ENCODE measurements around the gene RNF19B.
A peak's percentile ranks its signal among the peaks of the same experiment; 100 is the strongest.

The RNF19B gene

GRCh38 chr1:32900956-32901822, 63.4 kb downstream of the RNF19B start, which contains the start of gene TMEM54:
TSS of gene TMEM54 (minus strand) at chr1:32901389. CDS start at chr1:32901238, 151 bp downstream.
- DNase-seq (ENCODE audit: low spot score): peak; percentile 58

GRCh38 chr1:32900371-32900955, 64.1 kb downstream of the RNF19B start:
- no peak for DNase-seq (ENCODE audit: low spot score)

GRCh38 chr1:32899586-32900296, 64.9 kb downstream of the RNF19B start:
- no peak for DNase-seq (ENCODE audit: low spot score)

GRCh38 chr1:32898958-32899357, 65.7 kb downstream of the RNF19B start:
- DNase-seq (ENCODE audit: low spot score): no peak

GRCh38 chr1:32898056-32898455, 66.6 kb downstream of the RNF19B start:
- DNase-seq (ENCODE audit: low spot score): no peak

GRCh38 chr1:32897082-32898049, 67.2 kb downstream of the RNF19B start:
- DNase-seq (ENCODE audit: low spot score): no peak

GRCh38 chr1:32896451-32896850, 68.2 kb downstream of the RNF19B start:
- DNase-seq (ENCODE audit: low spot score): no peak

- DNase-seq (ENCODE audit: low spot score): no peak
Observed at GRCh38 chr1:32895325-32896215, 69.0 kb downstream of the RNF19B start.

- no peak for DNase-seq (ENCODE audit: low spot score)
Observed at GRCh38 chr1:32894681-32895080, 69.9 kb downstream of the RNF19B start.

- no peak for DNase-seq (ENCODE audit: low spot score)
Observed at GRCh38 chr1:32894019-32894600, 70.5 kb downstream of the RNF19B start.

GRCh38 chr1:32893198-32894018, 71.2 kb downstream of the RNF19B start:
- DNase-seq (ENCODE audit: low spot score): no peak

GRCh38 chr1:32892368-32893197, 72.0 kb downstream of the RNF19B start:
- DNase-seq (ENCODE audit: low spot score): no peak

GRCh38 chr1:32891630-32892029, 73.0 kb downstream of the RNF19B start:
- DNase-seq (ENCODE audit: low spot score): no peak

GRCh38 chr1:32891241-32891570, 73.4 kb downstream of the RNF19B start:
- no peak for DNase-seq (ENCODE audit: low spot score)

- DNase-seq (ENCODE audit: low spot score): no peak
Observed at GRCh38 chr1:32890516-32891240, 73.9 kb downstream of the RNF19B start.

- DNase-seq (ENCODE audit: low spot score): no peak
Observed at GRCh38 chr1:32889731-32890278, 74.8 kb downstream of the RNF19B start.

- DNase-seq (ENCODE audit: low spot score): no peak
Observed at GRCh38 chr1:32888677-32889420, 75.8 kb downstream of the RNF19B start.

Data from LoVo (cell line).